ENCODE data around the gene TRERF1. TPM values are rescaled to one million over a fixed set of nuclear protein-coding genes. Genes with fewer than 3 reads are reported as not detected.
A peak's percentile ranks its signal among the peaks of the same experiment; 100 is the strongest.

Gene TRERF1
- total and polyA plus RNA-seq, 7 donors, result 0.21 to 0.99 (median 0.44) TPM

GRCh38 chr6:42260396-42260888, 191.3 kb downstream of the TRERF1 start:
- peak in 1 of 2 donors; percentile 81 for DNase-seq
- Histone ChIP-seq H3K9me3 (no peaks in the 10 kb centered on the region), H3K36me3 (ENCODE audit: insufficient read depth in 1 of 2, low read depth in 1 of 2) (no peaks in the 10 kb centered on the region), H3K4me3 (no peak overlapping the region), H3K27ac (no peak overlapping the region), H3K4me1 (no peaks in the 10 kb centered on the region), H3K27me3 (ENCODE audit: insufficient read depth in 3 of 3, low read length in 2 of 3) (no peaks in the 10 kb centered on the region)
- 77 to 81% (median 80%) methylated on average over 7 of the region's 7 CpGs for WGBS, 3 donors
- TF ChIP-seq CTCF (IDR thresholded peaks at IDR 0.05), result no peak
- intact Hi-C loops (cut with DNase I), result loop anchor here (2.0 to 5.0 kb wide), 2 partner anchors 286 to 287 kb away; no protein-coding TSS in a partner anchor
- peak; percentile 9 to 78 (median 62) for ATAC-seq

GRCh38 chr6:42259841-42260395, 191.8 kb downstream of the TRERF1 start:
- H3K9me3 ChIP-seq, result no peaks in the 10 kb centered on the region
- no peak for TF ChIP-seq CTCF (IDR thresholded peaks at IDR 0.05)
- ATAC-seq (peak in 1 of 4 donors; percentile 34), DNase-seq (no peak)
- H3K4me1 ChIP-seq, result no peaks in the 10 kb centered on the region
- intact Hi-C loops (cut with DNase I), result loop anchor here (2.0 to 5.0 kb wide), 2 partner anchors 287 kb away; no protein-coding TSS in a partner anchor
- H3K36me3 ChIP-seq (ENCODE audit: insufficient read depth in 1 of 2, low read depth in 1 of 2), result no peaks in the 10 kb centered on the region
- no peak overlapping the region for H3K4me3 ChIP-seq
- no peak overlapping the region for H3K27ac ChIP-seq
- H3K27me3 ChIP-seq (ENCODE audit: insufficient read depth in 3 of 3, low read length in 2 of 3), result no peaks in the 10 kb centered on the region
- WGBS, 3 donors, result 75% methylated on average over 10 of the region's 10 CpGs

GRCh38 chr6:42259286-42259685, 192.4 kb downstream of the TRERF1 start:
- intact Hi-C loops (cut with DNase I), result no loop called here
- Histone ChIP-seq H3K4me1 (no peaks in the 10 kb centered on the region), H3K27ac (no peak overlapping the region), H3K4me3 (no peak overlapping the region), H3K9me3 (no peaks in the 10 kb centered on the region), H3K36me3 (ENCODE audit: insufficient read depth in 1 of 2, low read depth in 1 of 2) (no peaks in the 10 kb centered on the region), H3K27me3 (ENCODE audit: insufficient read depth in 3 of 3, low read length in 2 of 3) (no peaks in the 10 kb centered on the region)
- ATAC-seq (no peak), DNase-seq (peak in 1 of 2 donors; percentile 51)
- 84 to 86% (median 86%) methylated on average over 31 of the region's 31 CpGs for WGBS, 3 donors
- no peak for TF ChIP-seq CTCF (IDR thresholded peaks at IDR 0.05)

- 83 to 87% (median 87%) methylated on average over 3 of the region's 3 CpGs for WGBS, 3 donors
- Histone ChIP-seq H3K4me1 (no peaks in the 10 kb centered on the region), H3K9me3 (no peaks in the 10 kb centered on the region), H3K27ac (no peak overlapping the region), H3K27me3 (ENCODE audit: insufficient read depth in 3 of 3, low read length in 2 of 3) (no peaks in the 10 kb centered on the region), H3K4me3 (no peak overlapping the region), H3K36me3 (ENCODE audit: insufficient read depth in 1 of 2, low read depth in 1 of 2) (no peaks in the 10 kb centered on the region)
- TF ChIP-seq CTCF (IDR thresholded peaks at IDR 0.05), result no peak
- DNase-seq, result no peak
- no peak for ATAC-seq
- intact Hi-C loops (cut with DNase I), result no loop called here
Measured at GRCh38 chr6:42257614-42258013, 194.1 kb downstream of the TRERF1 start.

- ATAC-seq (no peak), DNase-seq (no peak)
- intact Hi-C loops (cut with DNase I), result no loop called here
- no peak overlapping the region for H3K4me3 ChIP-seq
- WGBS, 3 donors, result 61 to 69% (median 65%) methylated on average over 3 of the region's 3 CpGs
- no peaks in the 10 kb centered on the region for H3K9me3 ChIP-seq
- no peaks in the 10 kb centered on the region for H3K27me3 ChIP-seq (ENCODE audit: insufficient read depth in 3 of 3, low read length in 2 of 3)
- no peak overlapping the region for H3K27ac ChIP-seq
- no peaks in the 10 kb centered on the region for H3K36me3 ChIP-seq (ENCODE audit: insufficient read depth in 1 of 2, low read depth in 1 of 2)
- peaks cover 5% of the 10 kb centered on the region for H3K4me1 ChIP-seq
- no peak for TF ChIP-seq CTCF (IDR thresholded peaks at IDR 0.05)
Measured at GRCh38 chr6:42257063-42257462, 194.7 kb downstream of the TRERF1 start.
